K562 (cell line): ENCODE data around the gene TMEM114. TPM values are rescaled to one million over a fixed set of nuclear protein-coding genes. Genes with fewer than 3 reads are reported as not detected.

Experiments used
- ATAC-seq: fragments of 200-7000 bp; cut with Tn5 transposase; 3 replicates; pipeline ENCODE4 v1.9.1; 2020; ENCODE audit warnings: moderate library complexity
- BruUV-seq: library from RNA; stranded (reverse); fragments of 400-500 nt; replicated peaks from 2 replicates; lab custom pipeline; 2021; lab: Mats Ljungman, UMichigan
- CTCF ChIA-PET: fragments of 300-600 bp; formaldehyde crosslinking; extraction: SDS; loops from one replicate; lab custom pipeline; 2021; ENCODE audit warnings: low intra/inter-chr PET ratio; lab: Yijun Ruan, JAX
- POLR2A ChIA-PET: fragments of 300-600, 350-650 bp; sonication (Branson Sonifier 250); formaldehyde crosslinking; extraction: SDS; loops from one replicate; lab custom pipeline; 2021; ENCODE audit warnings: antibody characterized with exemption, inconsistent platforms; lab: Yijun Ruan, JAX
- DNase-seq, 4 experiments: peaks; one replicate each; pipeline versions ENCODE4 v3.0.0 to v3.0.0-alpha.2; 2011 to 2018; ENCODE audit warnings: low spot score in 3 of 4, mixed read lengths in 3 of 4; ENCODE audit errors: extremely low read depth in 1 of 4
- FAIRE-seq: peaks from 2 replicates; lab custom pipeline; 2011; peaks lifted over from hg19 to GRCh38; lab: Jason Lieb, UNC
- H2AFZ ChIP-seq: 2 replicates; pipeline ENCODE4 v1.6.0; 2011; ENCODE audit warnings: low read depth, low read length, control low read depth, inconsistent platforms
- H3K27ac ChIP-seq: fragments of 200-600 bp; 3 replicates; pipeline ENCODE4 v1.8.0; 2011; ENCODE audit warnings: low read depth, mild to moderate bottlenecking, control low read depth, inconsistent platforms, low read length, moderate library complexity, mixed read lengths; ENCODE audit errors: extremely low read depth
- H3K27me3 ChIP-seq, 2 experiments: fragments of 300-600 bp in 1 of 2; 2 replicates in 1 of 2; 3 replicates in 1 of 2; pipeline versions ENCODE4 v1.6.0 to v1.8.0; 2011; ENCODE audit warnings: inconsistent platforms in 2 of 2, low read length in 2 of 2, mild to moderate bottlenecking in 1 of 2, mixed read lengths in 1 of 2, moderate library complexity in 1 of 2; ENCODE audit not compliant: control insufficient read depth in 2 of 2, insufficient read depth in 2 of 2
- H3K36me3 ChIP-seq: fragments of 300-600 bp; 3 replicates; pipeline ENCODE4 v1.8.0; 2011; ENCODE audit warnings: mild to moderate bottlenecking, low read length, inconsistent platforms; ENCODE audit not compliant: control insufficient read depth, insufficient read depth
- H3K4me1 ChIP-seq, 2 experiments: fragments of 200-600 bp in 1 of 2; replicated peaks in 1 of 2; 2 replicates in 1 of 2; 3 replicates in 1 of 2; pipeline versions ENCODE4 v1.5.1 to v1.8.0; 2011; ENCODE audit warnings: inconsistent platforms in 2 of 2, low read length in 2 of 2, mild to moderate bottlenecking in 1 of 2, mixed read lengths in 1 of 2, moderate library complexity in 1 of 2; ENCODE audit not compliant: control insufficient read depth in 2 of 2, insufficient read depth in 2 of 2
- H3K4me2 ChIP-seq: 2 replicates; pipeline ENCODE4 v1.6.1; 2011; ENCODE audit warnings: low read length, control low read depth, inconsistent platforms, mixed read lengths; ENCODE audit not compliant: insufficient read depth
- H3K4me3 ChIP-seq: fragments of 200-600 bp; sonication (generic), shearing (Covaris generic); 2 replicates; pipeline ENCODE4 v1.5.1; 2016; ENCODE audit warnings: control low read depth, inconsistent platforms
- H3K79me2 ChIP-seq: fragments of 200-600 bp; 3 replicates; pipeline ENCODE4 v1.8.0; 2011; ENCODE audit warnings: low read length, inconsistent platforms; ENCODE audit not compliant: control insufficient read depth, insufficient read depth
- H3K9ac ChIP-seq, 2 experiments: 2 replicates each; pipeline versions ENCODE4 v1.6.0 to v1.6.1; 2011; ENCODE audit warnings: low read depth in 2 of 2, low read length in 2 of 2, control low read depth in 1 of 2, inconsistent platforms in 1 of 2, mild to moderate bottlenecking in 1 of 2, mixed read lengths in 1 of 2; ENCODE audit not compliant: insufficient read depth in 1 of 2
- H3K9me1 ChIP-seq: one replicate; pipeline ENCODE4 v1.6.0; 2011; ENCODE audit warnings: inconsistent platforms, mild to moderate bottlenecking, low read length, moderate library complexity; ENCODE audit not compliant: control insufficient read depth, insufficient read depth
- H3K9me3 ChIP-seq: replicated peaks from 2 replicates; pipeline ENCODE4 v1.5.1; 2011; ENCODE audit warnings: low read depth, low read length, inconsistent platforms; ENCODE audit not compliant: control insufficient read depth, insufficient read depth
- H4K20me1 ChIP-seq: replicated peaks from 2 replicates; pipeline ENCODE4 v1.6.1; 2011; ENCODE audit warnings: low read length, inconsistent platforms, mixed read lengths; ENCODE audit not compliant: control insufficient read depth, insufficient read depth
- DIDO1 ChIP-seq: fragments of 450-650 bp; IDR thresholded peaks from 2 replicates; pipeline ENCODE4 v1.6.1; 2016; ENCODE audit warnings: low read depth, missing biosample characterization, missing genetic modification characterization
- FOXA1 ChIP-seq: fragments of 450-650 bp; IDR thresholded peaks from 2 replicates; pipeline ENCODE4 v1.6.1; 2016; ENCODE audit warnings: mild to moderate bottlenecking, borderline replicate concordance
- HIVEP1 ChIP-seq: fragments of 250-450 bp; sonication (Bioruptor Pico); IDR thresholded peaks from 2 replicates; pipeline ENCODE4 v1.4.0; 2020; ENCODE audit warnings: mild to moderate bottlenecking
- ID3 ChIP-seq, 2 experiments: fragments of 250-450 bp in 1 of 2; fragments of 450-650 bp in 1 of 2; sonication (Bioruptor Pico) in 1 of 2; IDR thresholded peaks; 2 replicates each; pipeline versions ENCODE4 v1.6.1 to v1.8.0; 2016 to 2021; ENCODE audit warnings: mild to moderate bottlenecking in 2 of 2, moderate library complexity in 2 of 2, missing compliant biosample characterization in 1 of 2, missing genetic modification characterization in 1 of 2
- PHB2 ChIP-seq: fragments of 450-650 bp; IDR thresholded peaks from 2 replicates; pipeline ENCODE4 v1.6.1; 2017; ENCODE audit warnings: low read depth
- PHTF2 ChIP-seq: fragments of 250-450 bp; sonication (Bioruptor Pico); IDR thresholded peaks from 2 replicates; pipeline ENCODE4 v1.5.0; 2021; ENCODE audit warnings: mild to moderate bottlenecking
- SIRT6 ChIP-seq: IDR thresholded peaks from one replicate; pipeline ENCODE4 v1.6.1; 2012; ENCODE audit warnings: low read depth, mild to moderate bottlenecking, control low read depth, inconsistent platforms, low read length, moderate library complexity
- YBX1 ChIP-seq: fragments of 450-650 bp; IDR thresholded peaks from 2 replicates; pipeline ENCODE4 v1.7.1; 2016; ENCODE audit warnings: mild to moderate bottlenecking
- ZBTB17 ChIP-seq: fragments of 450-650 bp; formaldehyde crosslinking; IDR thresholded peaks from 2 replicates; pipeline ENCODE4 v1.4.0; 2020; ENCODE audit warnings: mild to moderate bottlenecking
- ZFP36 ChIP-seq: fragments of 150-350 bp; IDR thresholded peaks from 2 replicates; pipeline ENCODE4 v1.6.1; 2018; ENCODE audit warnings: low read length, low read depth; ENCODE audit not compliant: partially characterized antibody
- ZNF263 ChIP-seq: sonication (generic); formaldehyde crosslinking; IDR thresholded peaks from 2 replicates; pipeline ENCODE4 v1.8.0; 2022; ENCODE audit warnings: mild to moderate bottlenecking, missing genetic modification reagents, borderline replicate concordance
- ZNF316 ChIP-seq: fragments of 450-650 bp; IDR thresholded peaks from 2 replicates; pipeline ENCODE4 v1.6.1; 2016
- ZNF395 ChIP-seq: fragments of 200-800 bp; sonication (Bioruptor generic); IDR thresholded peaks from 2 replicates; pipeline ENCODE4 v1.6.1; 2017; ENCODE audit warnings: missing genetic modification characterization, missing compliant biosample characterization
- ZNF398 ChIP-seq: fragments of 250-450 bp; sonication (Bioruptor Pico); IDR thresholded peaks from 2 replicates; pipeline ENCODE4 v1.8.0; 2021; ENCODE audit warnings: moderate library complexity, mild to moderate bottlenecking, inconsistent platforms
- WGBS: fragments of 100-300 bp; shearing (Covaris generic); methylation state at CpG from one replicate; pipeline ENCODE4 v1.1.6; 2016; ENCODE audit warnings: low coverage, mixed read lengths; ENCODE audit not compliant: insufficient coverage; ENCODE audit errors: missing lambda C conversion rate; 5-methylcytosine and 5-hydroxymethylcytosine counted together
- in situ Hi-C: fragments of 300-500 bp; cut with MboI; formaldehyde crosslinking; loops from 4 replicates; pipeline ENCODE4 v1.15.0; 2018; ENCODE audit warnings: inconsistent platforms, mixed read lengths
- intact Hi-C: fragments of 100-400 bp; cut with micrococcal nuclease; formaldehyde crosslinking; loops from 2 replicates; pipeline ENCODE4 v1.14.2; 2022
- polyA plus RNA-seq, 8 experiments: library from polyadenylated mRNA; depleted of rRNA in 4 of 8; stranded (reverse) in 5 of 8; unstranded in 3 of 8; fragments of >200 nt; fragmentation: Nextera tagmentation in 2 of 8; fragmentation: Illumina TruSeq in 1 of 8; extraction: Ambion mirVana in 2 of 8; extraction: Trizol in 1 of 8; gene quantifications; 2 replicates each; pipeline versions ENCODE4 v1.2.1 to v1.2.3, GENCODE V29; 2011 to 2014; ENCODE audit warnings: inconsistent platforms in 1 of 8, missing spikeins in 1 of 8
- total RNA-seq, 7 experiments: library from RNA; depleted of rRNA in 6 of 7; stranded (reverse); fragments of >200 nt in 6 of 7; fragmentation: Illumina TruSeq in 2 of 7; extraction: Trizol in 2 of 7; gene quantifications; 2 replicates each; pipeline versions ENCODE4 v1.2.1 to v1.2.3, GENCODE V29; 2011 to 2021; ENCODE audit warnings: low replicate concordance in 1 of 7

The TMEM114 gene
- total and polyA plus RNA-seq, 9 of the 15 experiments (the other 6 are each of a cell fraction or from before 2014, with no cell fraction given): not detected

GRCh38 chr16:8589900-8590688, at the start of gene TMEM114 (continued):
- no peak for TF ChIP-seq ZNF395
- TF ChIP-seq ZBTB17 (CRISPR knock-in tag): no peak
- TF ChIP-seq PHTF2: no peak
- TF ChIP-seq FOXA1: no peak
- no peak for TF ChIP-seq DIDO1 (tag)
- no peak for TF ChIP-seq SIRT6
- no peak for TF ChIP-seq ZNF316

GRCh38 chr16:8639694-8640093, 49.4 kb upstream of the TMEM114 start:
- no peak overlapping the region for H3K27ac ChIP-seq
- no peak overlapping the region for H3K4me2 ChIP-seq
- H3K79me2 ChIP-seq: no peaks in the 10 kb centered on the region
- no peaks in the 10 kb centered on the region for H3K9me1 ChIP-seq
- in situ Hi-C loops (no loop called here), intact Hi-C loops (no loop called here)
- WGBS: 83% methylated on average over 10 of the region's 13 CpGs
- H3K36me3 ChIP-seq: peaks cover 85% of the 10 kb centered on the region
- no peak for DNase-seq
- BruUV-seq: no TSS peak
- H3K27me3 ChIP-seq: no peaks in the 10 kb centered on the region
- H3K4me1 ChIP-seq: peaks cover 0 to 3% of the 10 kb centered on the region in 2 experiments; a peak in 1 of 5 replicates
- TF ChIP-seq ZFP36: peak; percentile 79
- TF ChIP-seq PHB2: no peak
- TF ChIP-seq ID3 (CRISPR knock-in tag; IDR thresholded peaks at IDR 0.05): no peak
- no peak for TF ChIP-seq ID3 (tag; IDR thresholded peaks at IDR 0.05)
- TF ChIP-seq ZNF398: no peak
- TF ChIP-seq YBX1: no peak
- no peak for TF ChIP-seq HIVEP1 (CRISPR knock-in tag)
- peak; percentile 66 for TF ChIP-seq ZNF263 (CRISPR knock-in tag)
- ChIA-PET POLR2A (no interaction called here), CTCF (no interaction called here)
- no peak for ATAC-seq
- no peak overlapping the region for H2AFZ ChIP-seq
- no peaks in the 10 kb centered on the region for H4K20me1 ChIP-seq
- no peaks in the 10 kb centered on the region for H3K9me3 ChIP-seq
- FAIRE-seq: no peak
- H3K4me3 ChIP-seq: no peak overlapping the region
- H3K9ac ChIP-seq: no peak overlapping the region
